Amygdala (tissue), 56 donors: ENCODE results near the gene PPL.

ENCODE experiments used
- DNase-seq, 56 donors: peaks; one replicate each; lab custom pipeline; 2025; lab: John Stamatoyannopoulos, UW

The PPL gene

DNA sequence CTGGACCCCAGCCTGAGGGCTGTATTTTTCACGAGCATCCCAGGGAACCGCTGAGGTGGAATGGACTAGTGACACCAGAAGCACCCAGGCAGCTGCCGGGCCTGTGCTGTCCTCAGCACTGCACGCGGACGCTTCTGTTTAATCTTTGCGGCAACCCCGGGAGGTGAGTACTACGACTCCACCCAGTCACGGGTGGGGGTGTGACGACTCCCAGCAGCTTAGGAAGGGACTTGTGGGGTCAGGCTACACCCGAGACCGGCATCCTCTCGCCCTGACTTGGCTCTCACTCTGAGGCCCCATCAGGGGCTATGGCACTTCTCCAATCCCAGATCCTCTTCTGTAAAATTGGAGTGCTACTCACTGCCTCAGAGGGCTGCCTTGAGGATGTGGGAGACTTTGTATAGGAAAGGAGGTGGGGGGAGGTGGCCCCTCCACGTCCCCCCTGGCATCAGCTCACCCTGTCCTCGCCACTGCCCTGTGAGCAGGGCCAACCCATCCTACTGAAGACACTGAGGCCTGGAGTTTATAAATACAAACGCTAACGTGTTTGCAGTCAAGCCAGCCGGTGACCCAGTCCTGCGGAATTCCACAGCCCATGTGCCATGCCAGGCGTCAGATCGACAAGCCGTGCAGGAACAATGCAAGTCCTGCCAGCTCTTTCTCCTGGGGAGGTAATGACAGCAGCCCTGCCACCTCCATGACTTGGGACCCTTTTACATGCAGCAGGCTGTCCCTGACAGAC, 44.4 kb downstream of the PPL start:
- no peak for DNase-seq

- no peak for DNase-seq
Observed at GRCh38 chr16:4891886-4892216, 45.1 kb downstream of the PPL start.

- no peak for DNase-seq
Observed at GRCh38 chr16:4891097-4891885, 45.7 kb downstream of the PPL start.

DNA sequence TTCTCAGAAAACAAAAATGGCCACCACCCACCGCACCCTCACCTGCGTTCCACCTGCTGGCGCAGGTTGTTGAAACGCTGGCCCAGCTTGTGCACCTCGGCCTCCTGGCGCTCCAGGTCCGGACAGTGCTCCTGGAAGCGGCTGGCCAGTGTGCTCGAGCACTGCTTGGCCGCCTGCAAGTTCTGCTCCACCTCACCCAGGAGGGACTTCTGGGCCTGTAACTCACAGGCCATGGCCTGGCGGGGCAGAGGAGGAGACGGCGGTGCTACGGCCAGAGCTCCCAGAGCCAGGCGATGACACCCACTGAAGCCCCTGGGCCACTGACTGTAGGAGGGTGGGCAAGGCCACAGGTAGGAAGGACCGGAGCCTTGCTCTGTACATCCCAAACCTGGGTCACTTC, 46.3 kb downstream of the PPL start:
- DNase-seq: no peak

GRCh38 chr16:4890026-4890425, 46.9 kb downstream of the PPL start:
- no peak for DNase-seq

GRCh38 chr16:4888428-4889135, 48.4 kb downstream of the PPL start:
- DNase-seq: no peak

DNA sequence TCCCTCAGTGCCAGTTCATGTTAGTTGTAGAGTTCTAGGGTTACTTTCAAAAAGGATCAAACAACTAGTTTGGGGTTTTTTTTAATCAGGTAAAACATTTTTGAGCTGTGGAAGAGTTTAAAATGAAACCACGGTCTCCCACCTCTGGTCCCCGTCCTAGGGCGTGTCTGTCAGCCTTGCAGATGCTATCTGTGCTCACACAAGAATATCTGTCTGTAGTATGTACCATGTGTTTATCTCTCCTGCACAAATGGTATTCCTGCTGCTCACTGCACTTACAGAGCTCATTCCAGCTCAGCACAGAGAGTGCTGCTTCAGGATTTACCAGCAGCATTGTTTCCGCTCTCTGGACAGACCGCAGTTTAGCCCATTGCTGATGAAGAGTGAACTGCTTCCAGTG, 50.8 kb downstream of the PPL start:
- DNase-seq: no peak

DNA sequence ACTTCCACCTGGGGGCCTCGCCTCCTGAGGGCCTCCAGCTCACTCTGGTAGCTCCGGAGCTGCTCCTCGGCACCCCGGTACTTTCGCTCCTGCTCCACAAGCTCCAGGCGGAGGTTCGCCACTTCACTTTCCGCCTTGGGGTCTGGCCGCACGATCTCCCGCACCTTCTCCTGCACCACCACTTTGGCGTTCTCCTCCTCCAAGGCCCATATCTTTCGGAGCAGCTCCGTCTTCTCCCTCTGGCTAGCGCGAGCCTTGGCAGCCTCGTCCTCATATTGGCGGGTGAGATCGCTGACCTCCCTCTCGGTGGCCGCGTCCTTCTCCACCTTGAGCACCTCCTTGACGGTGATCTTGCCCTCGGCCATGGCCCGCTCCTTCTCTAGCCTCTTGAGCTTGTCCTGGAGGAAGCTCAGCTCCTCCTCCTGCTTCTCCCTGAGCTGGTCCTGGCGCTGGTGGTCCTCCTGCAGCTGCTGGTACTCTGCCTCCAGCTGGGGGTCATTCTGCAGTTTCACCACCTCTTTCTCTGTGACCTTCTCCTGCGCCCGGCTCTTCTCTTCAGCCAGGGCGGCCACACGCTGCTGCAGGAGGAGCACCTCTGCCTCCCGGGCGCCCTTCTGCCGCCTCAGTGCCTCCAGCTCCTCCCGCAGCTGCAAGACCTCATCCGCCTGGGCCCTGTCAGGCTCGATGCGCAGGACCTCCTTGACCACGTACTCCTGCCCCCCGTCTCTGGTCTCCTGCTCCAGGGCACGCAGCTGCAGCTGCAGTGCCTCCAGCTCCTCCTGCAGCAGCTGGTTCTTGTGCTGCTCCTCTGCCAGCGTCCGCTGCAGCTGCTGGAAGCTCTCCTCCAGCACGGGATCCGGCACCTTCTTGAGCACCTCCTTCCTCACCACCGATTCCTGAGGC, 51.7 kb downstream of the PPL start:
- no peak for DNase-seq

GRCh38 chr16:4884209-4884608, 52.7 kb downstream of the PPL start:
- no peak for DNase-seq

DNA sequence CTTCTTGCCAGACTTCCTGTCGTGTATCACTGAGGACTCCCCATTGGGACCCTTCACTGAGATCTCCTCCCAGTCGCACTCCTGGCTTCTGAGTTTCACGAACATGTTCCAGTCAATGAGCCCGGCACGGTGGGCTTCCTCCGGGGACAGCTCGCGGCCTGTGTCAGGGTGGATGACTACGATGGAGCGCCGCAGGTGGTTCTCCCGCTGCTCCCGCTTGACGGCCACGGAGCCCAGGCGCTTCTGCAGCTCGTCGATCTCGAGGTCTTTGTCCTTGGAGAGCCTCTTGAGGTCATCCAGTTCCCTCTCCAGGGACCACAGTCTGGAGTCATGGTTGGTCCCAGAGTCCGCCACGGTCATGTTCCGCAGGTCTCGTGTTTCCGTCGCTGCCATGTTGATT, 53.4 kb downstream of the PPL start:
- no peak for DNase-seq

GRCh38 chr16:4882633-4883285, 54.2 kb downstream of the PPL start:
- DNase-seq: no peak

GRCh38 chr16:4882000-4882632, 54.8 kb downstream of the PPL start:
- DNase-seq: peak in 7 of 56 donors; percentile 3 to 34 (median 21)

DNA sequence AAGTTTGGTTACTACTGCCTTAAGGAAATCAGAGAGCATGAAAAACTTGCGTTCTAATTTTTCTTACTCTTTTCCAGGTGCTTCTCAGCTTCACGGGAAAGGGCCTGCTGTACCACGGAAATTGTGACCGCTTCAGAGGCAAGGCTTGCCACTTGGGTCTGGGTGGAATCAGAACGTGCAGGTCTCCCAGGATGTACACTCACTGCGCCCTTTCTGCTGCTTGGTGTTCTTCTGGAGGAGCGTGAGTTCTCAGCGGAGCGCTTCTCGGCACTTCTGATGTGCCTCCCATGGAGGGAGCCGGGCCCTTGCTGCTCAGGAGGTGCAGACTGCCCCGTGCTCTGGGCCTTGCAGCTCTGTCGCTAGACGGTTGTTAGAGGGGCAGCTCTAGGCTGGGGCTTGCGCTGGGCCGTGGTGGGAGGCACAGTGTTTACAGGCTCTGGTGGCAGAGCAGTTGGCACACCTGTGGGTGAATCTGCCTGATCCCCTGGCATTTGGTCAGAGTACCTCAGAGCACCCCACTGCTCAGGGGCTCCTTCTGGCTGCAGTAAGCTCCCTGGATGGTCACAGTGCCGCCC, 56.9 kb downstream of the PPL start:
- no peak for DNase-seq

- no peak for DNase-seq
Observed at GRCh38 chr16:4879049-4879448, 57.9 kb downstream of the PPL start.

- no peak for DNase-seq
Observed at GRCh38 chr16:4877380-4877685, 59.6 kb downstream of the PPL start.

DNA sequence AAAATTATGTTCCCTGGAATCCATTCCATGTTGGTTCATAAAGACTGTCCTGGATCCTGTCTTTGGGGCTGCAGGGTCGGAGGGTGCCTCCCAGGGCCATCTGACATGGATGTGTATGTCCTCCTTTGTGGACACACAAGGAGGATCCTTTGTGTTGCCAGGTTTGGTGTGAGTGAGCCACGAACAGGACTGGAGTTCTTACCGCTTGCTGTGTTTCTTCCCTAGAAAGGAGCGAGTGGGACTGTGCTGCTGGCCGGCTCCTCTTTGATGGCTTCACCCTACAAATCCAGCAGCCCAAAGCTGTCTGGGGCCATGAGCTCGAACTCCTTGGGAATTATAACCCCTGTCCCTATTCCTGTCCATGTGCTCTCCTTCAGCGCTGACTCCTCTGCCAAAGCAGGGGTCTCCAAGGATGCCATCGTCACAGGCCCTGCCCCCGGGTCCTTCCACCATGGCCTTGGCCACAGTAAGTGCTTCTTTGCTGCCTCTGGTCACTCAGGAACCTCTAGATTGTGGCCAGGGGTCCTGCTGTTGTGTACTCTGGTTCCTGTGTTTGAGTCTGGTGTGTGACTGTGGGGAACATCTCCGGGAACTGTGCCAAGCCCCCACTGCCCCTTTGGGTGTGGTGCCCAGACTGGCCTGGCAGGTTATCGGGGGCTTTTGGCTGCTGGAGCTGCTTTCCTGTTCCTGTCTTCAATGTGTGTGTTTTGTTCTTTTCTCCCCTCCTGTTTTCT, 60.1 kb downstream of the PPL start:
- DNase-seq: no peak

GRCh38 chr16:4874666-4875065, 62.3 kb downstream of the PPL start:
- DNase-seq: no peak

DNA sequence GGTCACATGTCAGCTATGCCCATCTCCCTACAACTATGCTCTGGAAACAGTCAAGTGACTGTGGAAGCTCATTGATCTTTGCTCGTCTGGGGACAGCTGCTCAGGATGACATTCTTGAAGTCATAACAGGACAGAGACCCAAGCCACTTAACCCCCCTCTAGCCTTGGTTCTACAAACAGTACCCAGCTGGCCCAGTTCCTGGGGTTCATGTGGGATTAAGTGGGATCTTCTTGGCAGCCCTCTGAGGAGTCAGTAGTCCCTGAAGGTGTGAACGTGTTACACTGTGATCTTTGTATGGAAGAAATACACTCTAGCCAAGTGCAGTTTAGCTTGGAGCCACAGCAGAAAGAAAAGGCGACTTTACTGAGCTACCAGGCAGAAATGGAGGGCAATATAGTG, 63.9 kb downstream of the PPL start:
- DNase-seq: no peak

- no peak for DNase-seq
Observed at GRCh38 chr16:4871071-4871470, 65.9 kb downstream of the PPL start.
